Mesothelial cell of epicardium (in vitro differentiated cells): ENCODE results near the gene HEMGN. TPM values are rescaled to one million over a fixed set of nuclear protein-coding genes. Genes with fewer than 3 reads are reported as not detected.

Source experiments
- DNase-seq, 2 experiments: peaks; one replicate each; pipeline ENCODE4 v3.0.0; 2021; ENCODE audit warnings: low spot score in 2 of 2; ENCODE audit not compliant: unreplicated experiment in 2 of 2
- H3K27ac Mint-ChIP-seq: 2 replicates; pipeline ENCODE4 v1.8.0; 2021; ENCODE audit warnings: mixed read lengths
- H3K27me3 Mint-ChIP-seq: 2 replicates; pipeline ENCODE4 v1.8.0; 2021; ENCODE audit warnings: low read depth, mixed read lengths
- H3K36me3 Mint-ChIP-seq: 2 replicates; pipeline ENCODE4 v1.8.0; 2021; ENCODE audit warnings: mixed read lengths
- H3K4me1 Mint-ChIP-seq: 2 replicates; pipeline ENCODE4 v1.8.0; 2021; ENCODE audit warnings: mixed read lengths
- H3K4me3 Mint-ChIP-seq: 2 replicates; pipeline ENCODE4 v1.8.0; 2021; ENCODE audit warnings: mild to moderate bottlenecking, moderate library complexity, mixed read lengths
- H3K9me3 Mint-ChIP-seq: 2 replicates; pipeline ENCODE4 v1.8.0; 2021; ENCODE audit warnings: mixed read lengths
- CTCF ChIP-seq: fragments of 200-600 bp; sonication (generic); IDR thresholded peaks from one replicate; pipeline ENCODE4 v1.5.0; 2021; ENCODE audit warnings: antibody characterized with exemption; ENCODE audit not compliant: unreplicated experiment
- total RNA-seq: library from RNA; stranded (reverse); gene quantifications from 3 replicates; pipeline ENCODE4 v1.2.1, GENCODE V29; 2021

The HEMGN gene, protein sequence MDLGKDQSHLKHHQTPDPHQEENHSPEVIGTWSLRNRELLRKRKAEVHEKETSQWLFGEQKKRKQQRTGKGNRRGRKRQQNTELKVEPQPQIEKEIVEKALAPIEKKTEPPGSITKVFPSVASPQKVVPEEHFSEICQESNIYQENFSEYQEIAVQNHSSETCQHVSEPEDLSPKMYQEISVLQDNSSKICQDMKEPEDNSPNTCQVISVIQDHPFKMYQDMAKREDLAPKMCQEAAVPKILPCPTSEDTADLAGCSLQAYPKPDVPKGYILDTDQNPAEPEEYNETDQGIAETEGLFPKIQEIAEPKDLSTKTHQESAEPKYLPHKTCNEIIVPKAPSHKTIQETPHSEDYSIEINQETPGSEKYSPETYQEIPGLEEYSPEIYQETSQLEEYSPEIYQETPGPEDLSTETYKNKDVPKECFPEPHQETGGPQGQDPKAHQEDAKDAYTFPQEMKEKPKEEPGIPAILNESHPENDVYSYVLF
- not detected in 3 replicates for total RNA-seq

DNA sequence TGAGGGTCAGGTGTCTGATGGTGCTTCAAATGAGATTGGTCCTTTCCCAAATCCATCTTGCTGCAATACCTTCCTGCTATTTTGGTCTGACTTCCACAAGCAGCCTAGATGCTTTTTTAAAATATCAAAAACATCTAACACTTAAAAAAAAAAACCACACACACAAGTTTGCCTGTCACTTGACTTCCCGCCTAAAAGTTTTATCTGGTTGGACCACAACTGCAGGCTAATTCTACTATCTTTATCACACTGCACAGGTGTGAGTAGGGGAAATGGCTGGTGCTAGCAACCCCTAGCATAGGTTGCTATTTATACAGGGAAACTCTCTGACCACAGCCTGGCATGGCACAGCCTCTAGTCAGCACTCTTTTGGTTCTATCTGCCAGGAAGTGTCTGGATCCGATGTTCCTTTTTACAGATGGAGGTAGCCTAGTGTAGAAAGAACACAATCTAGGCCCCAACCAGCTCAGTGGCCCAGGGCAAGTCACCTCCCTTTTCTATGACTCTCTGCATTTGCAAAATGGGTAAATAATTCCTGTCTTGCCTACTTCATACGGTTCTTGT is at the start of gene HEMGN:
Gene HEMGN, minus strand, starts transcription at position 92 of the 564 bp plus-strand sequence. Its CDS starts 36 bp downstream, at position 56.
- Mint-ChIP-seq H3K27me3 (peaks cover 80% of the 10 kb centered on the region), H3K4me1 (no peaks in the 10 kb centered on the region), H3K4me3 (no peak within 1 kb of the TSS), H3K36me3 (no peaks in the 10 kb centered on the region), H3K9me3 (no peaks in the 10 kb centered on the region), H3K27ac (no peak within 1 kb of the TSS)
- no peak for TF ChIP-seq CTCF
- no peak for DNase-seq

GRCh38 chr9:97987487-97987886 is 49.5 kb upstream of the HEMGN start:
- H3K4me3 Mint-ChIP-seq = no peak overlapping the region
- no peaks in the 10 kb centered on the region for H3K36me3 Mint-ChIP-seq
- no peaks in the 10 kb centered on the region for H3K27me3 Mint-ChIP-seq
- no peak for DNase-seq
- no peak overlapping the region for H3K27ac Mint-ChIP-seq
- no peak for TF ChIP-seq CTCF
- peaks cover 35% of the 10 kb centered on the region for H3K4me1 Mint-ChIP-seq
- H3K9me3 Mint-ChIP-seq = no peaks in the 10 kb centered on the region

- H3K4me1 Mint-ChIP-seq = peaks cover 51% of the 10 kb centered on the region
- peak in 1 of 2 experiments; percentile 49 for DNase-seq
- H3K27ac Mint-ChIP-seq = peak overlapping the region; percentile 89
Measured at GRCh38 chr9:97985058-97985861, 47.3 kb upstream of the HEMGN start.

DNA sequence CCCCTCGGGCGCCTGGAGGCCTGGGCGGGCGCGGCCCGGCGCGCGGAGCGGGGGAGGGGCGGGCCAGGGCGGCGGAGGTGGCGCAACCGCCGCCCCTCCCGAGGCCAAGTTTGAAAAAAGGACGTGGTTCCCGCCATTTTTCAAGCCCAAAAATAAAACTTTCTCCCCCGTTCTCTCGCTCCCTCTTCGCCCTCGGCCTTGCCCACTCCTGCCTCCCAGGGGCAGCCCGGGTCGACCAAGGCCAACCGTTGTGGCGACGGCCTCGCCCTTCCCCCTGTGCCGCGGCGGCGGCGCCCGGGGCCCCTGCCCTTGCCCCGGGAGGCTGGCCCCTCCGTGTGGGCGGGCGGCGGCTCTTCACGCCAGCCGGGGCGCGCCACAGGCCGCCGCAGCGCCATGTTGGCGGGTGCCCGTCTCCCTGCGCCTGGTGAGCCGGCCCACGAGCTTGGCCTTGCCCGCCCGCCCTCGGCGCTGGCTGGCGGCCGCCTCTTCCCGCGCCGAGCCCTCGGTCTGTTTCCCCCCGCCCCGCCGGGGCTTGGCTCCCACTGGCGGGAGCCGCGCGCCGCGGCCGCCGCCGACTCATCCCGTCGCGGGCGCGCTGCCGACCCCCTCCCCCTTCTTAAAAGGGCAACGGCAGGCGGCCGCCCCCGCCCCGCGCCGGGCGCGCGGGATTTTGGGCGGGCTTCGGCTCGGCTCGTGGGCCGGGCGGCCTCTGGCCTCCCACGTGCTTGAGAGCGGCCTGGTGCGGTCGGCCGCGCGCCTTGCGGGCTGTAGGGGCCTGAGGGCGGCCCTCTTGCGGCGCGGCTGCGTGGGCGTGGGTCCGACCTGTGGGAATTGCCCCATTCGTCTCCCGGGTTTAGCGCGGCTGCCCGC is 46.5 kb upstream of the HEMGN start:
- H3K36me3 Mint-ChIP-seq = no peaks in the 10 kb centered on the region
- no peak overlapping the region for H3K27ac Mint-ChIP-seq
- H3K9me3 Mint-ChIP-seq = no peaks in the 10 kb centered on the region
- H3K27me3 Mint-ChIP-seq = no peaks in the 10 kb centered on the region
- TF ChIP-seq CTCF = no peak
- H3K4me3 Mint-ChIP-seq = peak overlapping the region; percentile 61
- DNase-seq = peak; percentile 51 to 71
- peaks cover 51% of the 10 kb centered on the region for H3K4me1 Mint-ChIP-seq

More at GRCh38 chr9:97985058-97985861, 47.3 kb upstream of the HEMGN start:
- H3K27me3 Mint-ChIP-seq = no peaks in the 10 kb centered on the region
- no peaks in the 10 kb centered on the region for H3K9me3 Mint-ChIP-seq
- no peak for TF ChIP-seq CTCF
- H3K4me3 Mint-ChIP-seq = peak overlapping the region; percentile 70
- no peaks in the 10 kb centered on the region for H3K36me3 Mint-ChIP-seq

GRCh38 chr9:97983589-97984187 is 45.7 kb upstream of the HEMGN start:
- peak overlapping the region; percentile 74 for H3K4me3 Mint-ChIP-seq
- H3K4me1 Mint-ChIP-seq = peaks cover 45% of the 10 kb centered on the region
- no peak for TF ChIP-seq CTCF
- no peaks in the 10 kb centered on the region for H3K9me3 Mint-ChIP-seq
- peak overlapping the region; percentile 85 for H3K27ac Mint-ChIP-seq
- H3K36me3 Mint-ChIP-seq = no peaks in the 10 kb centered on the region
- no peaks in the 10 kb centered on the region for H3K27me3 Mint-ChIP-seq
- DNase-seq = peak; percentile 49 to 69
